B cell (primary cell): ENCODE data around the gene DNAH11.

Source experiments
- CTCF ChIP-seq: fragments of 200-600 bp; IDR thresholded peaks from one replicate; pipeline ENCODE4 v1.8.0; 2022; ENCODE audit warnings: antibody characterized with exemption, mild to moderate bottlenecking
- EZH2 ChIP-seq: IDR thresholded peaks from 2 replicates; pipeline ENCODE4 v1.6.1; 2012; ENCODE audit warnings: borderline replicate concordance, low read depth, mild to moderate bottlenecking, moderate library complexity, low read length; ENCODE audit not compliant: insufficient read depth, poor library complexity, severe bottlenecking

GRCh38 chr7:21538936-21539495 is 3.8 kb upstream of the DNAH11 start:
- TF ChIP-seq CTCF (no peak), EZH2 (no peak)
